HCT116 (cell line): ENCODE data around the gene STYXL1.

Experiments
- FOSL1 ChIP-seq: IDR thresholded peaks from 2 replicates; pipeline ENCODE4 v1.6.1; 2012; ENCODE audit warnings: low read depth
- TF ChIP-seq, protein P1 (sequence below), 3 experiments: fragments of 200-600 bp in 1 of 3; sonication (generic) in 1 of 3; IDR thresholded peaks in 2 of 3; conservative IDR thresholded peaks in 1 of 3; 2 replicates each; pipeline ENCODE4 v1.5.1; 2012 to 2017; ENCODE audit warnings: low read depth in 2 of 3, low read length in 2 of 3, antibody characterized with exemption in 1 of 3, borderline replicate concordance in 1 of 3, control low read depth in 1 of 3, mild to moderate bottlenecking in 1 of 3, mixed read lengths in 1 of 3, mixed run types in 1 of 3, moderate library complexity in 1 of 3; ENCODE audit not compliant: insufficient read depth in 1 of 3

- TF ChIP-seq FOSL1: no peak
- TF ChIP-seq, protein P1, sequence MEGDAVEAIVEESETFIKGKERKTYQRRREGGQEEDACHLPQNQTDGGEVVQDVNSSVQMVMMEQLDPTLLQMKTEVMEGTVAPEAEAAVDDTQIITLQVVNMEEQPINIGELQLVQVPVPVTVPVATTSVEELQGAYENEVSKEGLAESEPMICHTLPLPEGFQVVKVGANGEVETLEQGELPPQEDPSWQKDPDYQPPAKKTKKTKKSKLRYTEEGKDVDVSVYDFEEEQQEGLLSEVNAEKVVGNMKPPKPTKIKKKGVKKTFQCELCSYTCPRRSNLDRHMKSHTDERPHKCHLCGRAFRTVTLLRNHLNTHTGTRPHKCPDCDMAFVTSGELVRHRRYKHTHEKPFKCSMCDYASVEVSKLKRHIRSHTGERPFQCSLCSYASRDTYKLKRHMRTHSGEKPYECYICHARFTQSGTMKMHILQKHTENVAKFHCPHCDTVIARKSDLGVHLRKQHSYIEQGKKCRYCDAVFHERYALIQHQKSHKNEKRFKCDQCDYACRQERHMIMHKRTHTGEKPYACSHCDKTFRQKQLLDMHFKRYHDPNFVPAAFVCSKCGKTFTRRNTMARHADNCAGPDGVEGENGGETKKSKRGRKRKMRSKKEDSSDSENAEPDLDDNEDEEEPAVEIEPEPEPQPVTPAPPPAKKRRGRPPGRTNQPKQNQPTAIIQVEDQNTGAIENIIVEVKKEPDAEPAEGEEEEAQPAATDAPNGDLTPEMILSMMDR (IDR thresholded peaks at IDR 0.05 in 2 of 3, conservative IDR thresholded peaks at IDR 0.05 in 1 of 3; ENCODE audit: borderline replicate concordance in 1 of 3, insufficient read depth in 1 of 3, low read depth in 2 of 3, low read length in 2 of 3): no peak
Observed at GRCh38 chr7:76047811-76048667, at the start of gene STYXL1, which contains the start of gene MDH2.
